Activated CD4-positive, alpha-beta T cell treated with anti-CD3 and anti-CD28 coated beads for 36 hours (primary cell): ENCODE results near the gene BRIP1. TPM values are rescaled to one million over a fixed set of nuclear protein-coding genes. Genes with fewer than 3 reads are reported as not detected.
A peak's percentile ranks its signal among the peaks of the same experiment; 100 is the strongest.

Experiments
- ATAC-seq: fragments of 200-7000 bp; cut with Tn5 transposase; one replicate; pipeline ENCODE4 v1.10.0; 2021; ENCODE audit warnings: mild to moderate bottlenecking, moderate library complexity
- CTCF ChIA-PET: fragments of 350-600 bp; sonication (Branson Sonifier 250); formaldehyde crosslinking; loops from one replicate; lab custom pipeline; 2021; ENCODE audit warnings: antibody characterized with exemption; lab: Charles Lee
- POLR2A ChIA-PET: fragments of 350-600 bp; sonication (Branson Sonifier 250); formaldehyde crosslinking; loops from one replicate; lab custom pipeline; 2021; ENCODE audit warnings: antibody characterized with exemption, inconsistent platforms; lab: Charles Lee
- DNase-seq: peaks from one replicate; pipeline ENCODE4 v3.0.0-alpha.2; 2020
- H3K27ac Mint-ChIP-seq: one replicate; pipeline ENCODE4 v1.8.0; 2021; ENCODE audit warnings: mixed read lengths
- H3K27me3 Mint-ChIP-seq: one replicate; pipeline ENCODE4 v1.8.0; 2021; ENCODE audit warnings: mixed read lengths
- H3K36me3 Mint-ChIP-seq: one replicate; pipeline ENCODE4 v1.8.0; 2021; ENCODE audit warnings: low read depth, mixed read lengths
- H3K4me1 Mint-ChIP-seq: one replicate; pipeline ENCODE4 v1.8.0; 2021; ENCODE audit warnings: mixed read lengths
- H3K4me3 Mint-ChIP-seq: one replicate; pipeline ENCODE4 v1.8.0; 2021; ENCODE audit warnings: mild to moderate bottlenecking, moderate library complexity, mixed read lengths
- H3K9me3 Mint-ChIP-seq: one replicate; pipeline ENCODE4 v1.8.0; 2021; ENCODE audit warnings: low read depth, mixed read lengths
- intact Hi-C, 2 experiments: fragments of 100-400 bp; cut with DNase I in 1 of 2; cut with micrococcal nuclease in 1 of 2; formaldehyde crosslinking; loops; one replicate each; pipeline versions ENCODE4 v1.14.2 to v1.15.1; 2022 to 2024; cut with DNase I, micrococcal nuclease
- total RNA-seq, 2 experiments: library from RNA; stranded (reverse); gene quantifications; one replicate each; pipeline ENCODE4 v1.2.3, GENCODE V29; 2021

Gene BRIP1
- total RNA-seq, 2 experiments from 2014 or later: 15.4 to 16.2 TPM

- no peaks in the 10 kb centered on the region for H3K9me3 Mint-ChIP-seq
- DNase-seq: no peak
- ATAC-seq: no peak
- no peak overlapping the region for H3K4me3 Mint-ChIP-seq
- peaks cover 9% of the 10 kb centered on the region for H3K36me3 Mint-ChIP-seq
- H3K27me3 Mint-ChIP-seq: no peaks in the 10 kb centered on the region
- POLR2A ChIA-PET: no interaction called here
- H3K27ac Mint-ChIP-seq: no peak overlapping the region
- CTCF ChIA-PET: interaction anchor here (0.6 to 1.5 kb wide), 4 partner anchors 152 to 405 kb away, joined by 3 read pairs; no protein-coding TSS in a partner anchor
- intact Hi-C loops: no loop called here
- H3K4me1 Mint-ChIP-seq: no peaks in the 10 kb centered on the region
Observed at GRCh38 chr17:61799812-61800484, 63.4 kb downstream of the BRIP1 start.

GRCh38 chr17:61797283-61797682, 66.0 kb downstream of the BRIP1 start:
- CTCF ChIA-PET: no interaction called here

GRCh38 chr17:61795546-61795945, 67.8 kb downstream of the BRIP1 start:
- no peak for ATAC-seq
- ChIA-PET CTCF (no interaction called here), POLR2A (no interaction called here)
- DNase-seq: no peak
- Mint-ChIP-seq H3K36me3 (peaks cover 11% of the 10 kb centered on the region), H3K9me3 (no peaks in the 10 kb centered on the region), H3K27me3 (no peaks in the 10 kb centered on the region), H3K4me3 (no peak overlapping the region), H3K27ac (no peak overlapping the region), H3K4me1 (no peaks in the 10 kb centered on the region)
- intact Hi-C loops: no loop called here

More at GRCh38 chr17:61797283-61797682, 66.0 kb downstream of the BRIP1 start:
- POLR2A ChIA-PET: no interaction called here
- Mint-ChIP-seq H3K27ac (no peak overlapping the region), H3K36me3 (peaks cover 9% of the 10 kb centered on the region), H3K9me3 (no peaks in the 10 kb centered on the region), H3K27me3 (no peaks in the 10 kb centered on the region), H3K4me3 (no peak overlapping the region), H3K4me1 (no peaks in the 10 kb centered on the region)
- intact Hi-C loops: no loop called here
- ATAC-seq (no peak), DNase-seq (no peak)

GRCh38 chr17:61794792-61795191, 68.5 kb downstream of the BRIP1 start:
- Mint-ChIP-seq H3K27ac (no peak overlapping the region), H3K9me3 (no peaks in the 10 kb centered on the region), H3K4me1 (no peaks in the 10 kb centered on the region), H3K27me3 (no peaks in the 10 kb centered on the region), H3K36me3 (peaks cover 11% of the 10 kb centered on the region), H3K4me3 (no peak overlapping the region)
- ATAC-seq (no peak), DNase-seq (no peak)
- intact Hi-C loops: no loop called here
- CTCF ChIA-PET: no interaction called here
- POLR2A ChIA-PET: interaction anchor here (0.7 kb wide), 1 partner anchor 270 kb away, joined by 4 read pairs; no protein-coding TSS in a partner anchor

GRCh38 chr17:61794242-61794641, 69.1 kb downstream of the BRIP1 start:
- ChIA-PET CTCF (interaction anchor here (0.6 kb wide), 1 partner anchor 364 kb away, joined by 3 read pairs; no protein-coding TSS in a partner anchor), POLR2A (interaction anchor here (0.6 to 0.7 kb wide), 2 partner anchors 17 to 270 kb away, joined by 3 to 4 read pairs; no protein-coding TSS in a partner anchor)
- H3K27ac Mint-ChIP-seq: no peak overlapping the region
- ATAC-seq: no peak
- H3K36me3 Mint-ChIP-seq: peaks cover 11% of the 10 kb centered on the region
- H3K4me3 Mint-ChIP-seq: no peak overlapping the region
- intact Hi-C loops: no loop called here
- no peaks in the 10 kb centered on the region for H3K27me3 Mint-ChIP-seq
- DNase-seq: no peak
- no peaks in the 10 kb centered on the region for H3K9me3 Mint-ChIP-seq
- no peaks in the 10 kb centered on the region for H3K4me1 Mint-ChIP-seq

- ATAC-seq: no peak
- ChIA-PET CTCF (no interaction called here), POLR2A (interaction anchor here (0.6 kb wide), 1 partner anchor 16 kb away, joined by 3 read pairs; no protein-coding TSS in a partner anchor)
- no peak for DNase-seq
- H3K27me3 Mint-ChIP-seq: no peaks in the 10 kb centered on the region
- H3K27ac Mint-ChIP-seq: no peak overlapping the region
- intact Hi-C loops: no loop called here
- H3K4me3 Mint-ChIP-seq: no peak overlapping the region
- peaks cover 11% of the 10 kb centered on the region for H3K36me3 Mint-ChIP-seq
- no peaks in the 10 kb centered on the region for H3K9me3 Mint-ChIP-seq
- H3K4me1 Mint-ChIP-seq: no peaks in the 10 kb centered on the region
Observed at GRCh38 chr17:61793565-61793964, 69.8 kb downstream of the BRIP1 start.

- H3K27ac Mint-ChIP-seq: no peak overlapping the region
- H3K4me1 Mint-ChIP-seq: no peaks in the 10 kb centered on the region
- ChIA-PET POLR2A (no interaction called here), CTCF (no interaction called here)
- H3K36me3 Mint-ChIP-seq: peaks cover 4% of the 10 kb centered on the region
- intact Hi-C loops: no loop called here
- H3K4me3 Mint-ChIP-seq: no peak overlapping the region
- no peaks in the 10 kb centered on the region for H3K27me3 Mint-ChIP-seq
- DNase-seq: no peak
- no peak for ATAC-seq
- H3K9me3 Mint-ChIP-seq: no peaks in the 10 kb centered on the region
Observed at GRCh38 chr17:61789872-61790271, 73.5 kb downstream of the BRIP1 start.

- intact Hi-C loops: no loop called here
- POLR2A ChIA-PET: no interaction called here
- peak; percentile 21 for DNase-seq
- CTCF ChIA-PET: no interaction called here
- Mint-ChIP-seq H3K4me1 (no peaks in the 10 kb centered on the region), H3K4me3 (no peak overlapping the region), H3K9me3 (no peaks in the 10 kb centered on the region), H3K27me3 (no peaks in the 10 kb centered on the region), H3K36me3 (peaks cover 4% of the 10 kb centered on the region), H3K27ac (no peak overlapping the region)
- peak; percentile 36 for ATAC-seq
Observed at GRCh38 chr17:61786088-61786487, 77.2 kb downstream of the BRIP1 start.

GRCh38 chr17:61784510-61784909, 78.8 kb downstream of the BRIP1 start:
- DNase-seq (no peak), ATAC-seq (no peak)
- no peaks in the 10 kb centered on the region for H3K27me3 Mint-ChIP-seq
- no peak overlapping the region for H3K27ac Mint-ChIP-seq
- POLR2A ChIA-PET: no interaction called here
- H3K9me3 Mint-ChIP-seq: no peaks in the 10 kb centered on the region
- CTCF ChIA-PET: no interaction called here
- H3K36me3 Mint-ChIP-seq: peaks cover 2% of the 10 kb centered on the region
- H3K4me3 Mint-ChIP-seq: no peak overlapping the region
- no peaks in the 10 kb centered on the region for H3K4me1 Mint-ChIP-seq
- intact Hi-C loops: no loop called here

GRCh38 chr17:61783556-61784304, 79.6 kb downstream of the BRIP1 start:
- no peaks in the 10 kb centered on the region for H3K4me1 Mint-ChIP-seq
- DNase-seq (no peak), ATAC-seq (no peak)
- no peaks in the 10 kb centered on the region for H3K27me3 Mint-ChIP-seq
- ChIA-PET CTCF (no interaction called here), POLR2A (no interaction called here)
- H3K27ac Mint-ChIP-seq: no peak overlapping the region
- H3K9me3 Mint-ChIP-seq: no peaks in the 10 kb centered on the region
- H3K4me3 Mint-ChIP-seq: no peak overlapping the region
- intact Hi-C loops: no loop called here
- peaks cover 3% of the 10 kb centered on the region for H3K36me3 Mint-ChIP-seq

- H3K9me3 Mint-ChIP-seq: no peaks in the 10 kb centered on the region
- ChIA-PET CTCF (no interaction called here), POLR2A (no interaction called here)
- intact Hi-C loops: no loop called here
- no peak overlapping the region for H3K4me3 Mint-ChIP-seq
- no peaks in the 10 kb centered on the region for H3K27me3 Mint-ChIP-seq
- H3K36me3 Mint-ChIP-seq: peaks cover 3% of the 10 kb centered on the region
- no peak for DNase-seq
- no peak for ATAC-seq
- H3K27ac Mint-ChIP-seq: no peak overlapping the region
- H3K4me1 Mint-ChIP-seq: no peaks in the 10 kb centered on the region
Observed at GRCh38 chr17:61783120-61783519, 80.2 kb downstream of the BRIP1 start.

- Mint-ChIP-seq H3K4me3 (no peak overlapping the region), H3K36me3 (peaks cover 1% of the 10 kb centered on the region), H3K27ac (no peak overlapping the region), H3K27me3 (no peaks in the 10 kb centered on the region), H3K4me1 (no peaks in the 10 kb centered on the region), H3K9me3 (no peaks in the 10 kb centered on the region)
- POLR2A ChIA-PET: no interaction called here
- no peak for DNase-seq
- ATAC-seq: no peak
- intact Hi-C loops: no loop called here
- CTCF ChIA-PET: no interaction called here
Observed at GRCh38 chr17:61782683-61783082, 80.6 kb downstream of the BRIP1 start.
